ENCODE measurements around the gene OR10A2.
"Not testable (repeated sequence)": the region's sequence is repeated elsewhere in the genome, so short reads cannot be mapped to it uniquely, and the experiment has no call there.

Gene OR10A2

GRCh38 chr11:6887711-6888110 is 24.9 kb downstream of the OR10A2 start:
- DNase-seq (ENCODE audit: low read depth, low spot score), result not testable (repeated sequence)

- no peak for DNase-seq (ENCODE audit: low read depth, low spot score)
Observed at GRCh38 chr11:6888830-6889229, 26.0 kb downstream of the OR10A2 start.

- DNase-seq (ENCODE audit: low read depth, low spot score), result no peak
Observed at GRCh38 chr11:6889835-6890234, 27.0 kb downstream of the OR10A2 start.

- DNase-seq (ENCODE audit: low read depth, low spot score), result no peak
Observed at GRCh38 chr11:6892400-6892799, 29.5 kb downstream of the OR10A2 start, which contains the start of gene OR2D2. TSS of gene OR2D2 (minus strand) at chr11:6892500. CDS start at chr11:6892500, 0 bp downstream.

GRCh38 chr11:6894097-6894496 is 31.2 kb downstream of the OR10A2 start:
- DNase-seq (ENCODE audit: low read depth, low spot score), result no peak

- DNase-seq (ENCODE audit: low read depth, low spot score), result no peak
Observed at GRCh38 chr11:6895010-6895409, 32.2 kb downstream of the OR10A2 start.

GRCh38 chr11:6898911-6899310 is 36.1 kb downstream of the OR10A2 start:
- DNase-seq (ENCODE audit: low read depth, low spot score), result no peak

- DNase-seq (ENCODE audit: low read depth, low spot score), result no peak
Observed at GRCh38 chr11:6900327-6900999, 37.6 kb downstream of the OR10A2 start.

- not testable (repeated sequence) for DNase-seq (ENCODE audit: low read depth, low spot score)
Observed at GRCh38 chr11:6904804-6905203, 41.9 kb downstream of the OR10A2 start.

GRCh38 chr11:6911378-6911777 is 48.5 kb downstream of the OR10A2 start:
- DNase-seq (ENCODE audit: low read depth, low spot score), result no peak

- DNase-seq (ENCODE audit: low read depth, low spot score), result no peak
Observed at GRCh38 chr11:6911948-6912347, 49.1 kb downstream of the OR10A2 start.

GRCh38 chr11:6919698-6920097 is 56.8 kb downstream of the OR10A2 start:
- no peak for DNase-seq (ENCODE audit: low read depth, low spot score)

- no peak for DNase-seq (ENCODE audit: low read depth, low spot score)
Observed at GRCh38 chr11:6920702-6921101, 57.8 kb downstream of the OR10A2 start, which contains the start of gene OR2D3. TSS of gene OR2D3 (plus strand) at chr11:6921002. CDS start at chr11:6921002, 0 bp downstream.
